Stimulated activated CD4-positive, alpha-beta T cell treated with anti-CD3 and anti-CD28 coated beads, Interleukin-2, amount 100 ng/mL, for 48 hours (primary cell): Measurements from ENCODE around the gene DUS2.
"Not testable (repeated sequence)": the region's sequence is repeated elsewhere in the genome, so short reads cannot be mapped to it uniquely, and the experiment has no call there.

Source experiments
- DNase-seq, 2 donors: peaks; one replicate each; pipeline ENCODE4 v3.0.0-alpha.2; 2020

Gene DUS2

GRCh38 chr16:68078701-68079375 lies 55.8 kb downstream of the DUS2 start:
- DNase-seq: no peak

GRCh38 chr16:68079376-68079625 lies 56.2 kb downstream of the DUS2 start:
- DNase-seq: no peak

GRCh38 chr16:68079626-68080344 lies 56.7 kb downstream of the DUS2 start:
- peak; percentile 56 to 66 for DNase-seq

- DNase-seq: no peak
These were observed 59.0 kb downstream of the DUS2 start for GRCh38 chr16:68081861-68082628.

GRCh38 chr16:68082629-68083238 lies 59.6 kb downstream of the DUS2 start:
- no peak for DNase-seq

GRCh38 chr16:68083239-68083781 lies 60.2 kb downstream of the DUS2 start:
- DNase-seq: no peak

GRCh38 chr16:68083861-68084503 lies 60.9 kb downstream of the DUS2 start:
- no peak for DNase-seq

- DNase-seq: peak; percentile 82
These were observed 61.6 kb downstream of the DUS2 start for GRCh38 chr16:68084504-68085258.

- peak; percentile 98 for DNase-seq
These were observed 62.4 kb downstream of the DUS2 start, which contains the start of gene NFATC3 for GRCh38 chr16:68085259-68086071. Gene NFATC3 (plus strand): TSS chr16:68085370. CDS start chr16:68085682, 312 bp downstream.

GRCh38 chr16:68086336-68086841 lies 63.3 kb downstream of the DUS2 start:
- no peak for DNase-seq

GRCh38 chr16:68086860-68087268 lies 63.8 kb downstream of the DUS2 start:
- DNase-seq: no peak

- no peak for DNase-seq
These were observed 64.6 kb downstream of the DUS2 start for GRCh38 chr16:68087688-68088087.

- no peak for DNase-seq
These were observed 65.3 kb downstream of the DUS2 start for GRCh38 chr16:68088130-68088972.

- no peak for DNase-seq
These were observed 66.0 kb downstream of the DUS2 start for GRCh38 chr16:68089067-68089466.

- no peak for DNase-seq
These were observed 67.0 kb downstream of the DUS2 start for GRCh38 chr16:68090130-68090529.

GRCh38 chr16:68090533-68090932 lies 67.4 kb downstream of the DUS2 start:
- DNase-seq: no peak

- no peak for DNase-seq
These were observed 68.5 kb downstream of the DUS2 start for GRCh38 chr16:68091380-68092261.

- DNase-seq: not testable (repeated sequence)
These were observed 69.2 kb downstream of the DUS2 start for GRCh38 chr16:68092275-68092674.
